ENCODE data around the gene PSMC4. TPM values are rescaled to one million over a fixed set of nuclear protein-coding genes. Genes with fewer than 3 reads are reported as not detected.

Gene PSMC4
- total RNA-seq, 4 donors from 2014 or later = 61.9 to 76.6 (median 66.9) TPM

DNA sequence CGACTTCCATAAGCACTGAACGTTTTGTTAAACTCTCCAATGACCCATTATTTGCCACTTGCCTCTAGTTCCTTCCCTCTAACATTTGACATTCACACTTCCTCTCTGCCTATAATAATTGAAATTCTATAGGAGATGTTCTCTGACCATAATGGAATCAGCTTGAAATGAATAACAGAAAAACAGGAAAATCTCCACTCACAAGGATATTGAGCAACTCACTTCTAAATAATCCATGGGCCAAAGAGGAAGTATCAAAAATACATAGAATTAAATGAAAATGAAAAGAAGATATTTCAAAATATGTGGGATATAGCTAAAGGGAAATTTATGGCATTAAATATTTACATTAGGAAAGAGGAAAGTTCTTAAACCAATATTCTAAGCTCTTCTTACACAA is 33.2 kb upstream of the PSMC4 start:
- TF ChIP-seq CTCF (IDR thresholded peaks at IDR 0.05; ENCODE audit: low read depth) = no peak

- no peak for TF ChIP-seq CTCF (IDR thresholded peaks at IDR 0.05; ENCODE audit: low read depth)
Observed at GRCh38 chr19:39939556-39939955, 31.4 kb upstream of the PSMC4 start.

- no peak for TF ChIP-seq CTCF (IDR thresholded peaks at IDR 0.05; ENCODE audit: low read depth)
Observed at GRCh38 chr19:39940221-39940833, 30.6 kb upstream of the PSMC4 start.

- TF ChIP-seq CTCF (IDR thresholded peaks at IDR 0.05; ENCODE audit: low read depth) = no peak
Observed at GRCh38 chr19:39941151-39941550, 29.8 kb upstream of the PSMC4 start.

- TF ChIP-seq CTCF (IDR thresholded peaks at IDR 0.05; ENCODE audit: low read depth) = no peak
Observed at GRCh38 chr19:39941615-39942365, 29.2 kb upstream of the PSMC4 start.

GRCh38 chr19:39942366-39942730 is 28.6 kb upstream of the PSMC4 start:
- no peak for TF ChIP-seq CTCF (IDR thresholded peaks at IDR 0.05; ENCODE audit: low read depth)

- TF ChIP-seq CTCF (IDR thresholded peaks at IDR 0.05; ENCODE audit: low read depth) = no peak
Observed at GRCh38 chr19:39943586-39943985, 27.4 kb upstream of the PSMC4 start.

Data from subcutaneous adipose tissue (tissue), 4 donors.